Forelimb muscle (tissue), 1 donor: Measurements from ENCODE around the gene ANGPTL1. TPM values are rescaled to one million over a fixed set of nuclear protein-coding genes. Genes with fewer than 3 reads are reported as not detected.

Source experiments
- DNase-seq: peaks from one replicate; pipeline ENCODE4 v3.0.0-alpha.2; 2013; ENCODE audit warnings: low read depth
- polyA plus RNA-seq: library from polyadenylated mRNA; unstranded; fragments of 120-200 nt; gene quantifications from one replicate; pipeline ENCODE4 v1.2.1, GENCODE V29; 2013; ENCODE audit not compliant: insufficient read length

Gene ANGPTL1, protein sequence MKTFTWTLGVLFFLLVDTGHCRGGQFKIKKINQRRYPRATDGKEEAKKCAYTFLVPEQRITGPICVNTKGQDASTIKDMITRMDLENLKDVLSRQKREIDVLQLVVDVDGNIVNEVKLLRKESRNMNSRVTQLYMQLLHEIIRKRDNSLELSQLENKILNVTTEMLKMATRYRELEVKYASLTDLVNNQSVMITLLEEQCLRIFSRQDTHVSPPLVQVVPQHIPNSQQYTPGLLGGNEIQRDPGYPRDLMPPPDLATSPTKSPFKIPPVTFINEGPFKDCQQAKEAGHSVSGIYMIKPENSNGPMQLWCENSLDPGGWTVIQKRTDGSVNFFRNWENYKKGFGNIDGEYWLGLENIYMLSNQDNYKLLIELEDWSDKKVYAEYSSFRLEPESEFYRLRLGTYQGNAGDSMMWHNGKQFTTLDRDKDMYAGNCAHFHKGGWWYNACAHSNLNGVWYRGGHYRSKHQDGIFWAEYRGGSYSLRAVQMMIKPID
- 63.0 TPM for polyA plus RNA-seq

DNA sequence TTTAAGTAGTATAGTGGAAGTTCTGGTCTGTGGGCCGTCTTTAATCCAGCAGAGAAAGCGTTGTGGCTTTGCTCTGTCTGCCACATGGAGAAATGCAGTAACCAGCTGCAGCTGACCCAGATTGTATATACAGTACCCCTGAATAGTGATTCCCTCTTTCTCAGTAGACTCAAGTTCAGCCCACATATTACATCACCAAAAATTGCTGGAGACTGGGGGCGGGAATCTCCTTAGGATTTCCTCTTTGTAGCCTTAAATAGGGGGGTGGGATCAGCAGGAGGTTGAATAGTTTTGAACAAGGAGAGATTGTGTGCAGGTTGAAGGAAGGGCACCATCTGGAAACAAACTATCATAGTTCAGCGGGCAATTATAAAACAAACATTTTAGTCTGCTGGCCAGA, at the start of gene ANGPTL1:
TSS of gene ANGPTL1 (minus strand) at position 134 of the 400 bp plus-strand sequence. CDS start 5,301 bp downstream, outside the sequence.
- peak; percentile 77 for DNase-seq

DNA sequence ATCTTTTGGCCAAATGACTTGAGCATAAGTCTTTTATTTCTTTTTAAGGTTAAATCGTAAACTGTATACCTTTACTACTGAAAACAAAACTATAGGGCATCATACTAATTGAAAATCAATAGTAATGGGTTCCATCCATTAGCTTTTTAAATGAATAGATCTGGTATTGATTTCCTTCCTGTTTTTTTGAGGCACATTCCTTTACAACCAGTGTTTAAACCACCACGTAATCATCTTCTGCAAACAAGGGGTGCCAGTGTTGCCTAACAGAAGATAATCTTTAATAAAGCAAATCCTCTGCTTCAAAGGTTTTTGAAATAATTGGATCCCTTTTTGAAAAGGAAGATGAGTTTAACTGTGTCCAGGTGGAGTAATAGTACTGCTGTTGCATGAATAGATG, 48.7 kb upstream of the ANGPTL1 start:
- no peak for DNase-seq

DNA sequence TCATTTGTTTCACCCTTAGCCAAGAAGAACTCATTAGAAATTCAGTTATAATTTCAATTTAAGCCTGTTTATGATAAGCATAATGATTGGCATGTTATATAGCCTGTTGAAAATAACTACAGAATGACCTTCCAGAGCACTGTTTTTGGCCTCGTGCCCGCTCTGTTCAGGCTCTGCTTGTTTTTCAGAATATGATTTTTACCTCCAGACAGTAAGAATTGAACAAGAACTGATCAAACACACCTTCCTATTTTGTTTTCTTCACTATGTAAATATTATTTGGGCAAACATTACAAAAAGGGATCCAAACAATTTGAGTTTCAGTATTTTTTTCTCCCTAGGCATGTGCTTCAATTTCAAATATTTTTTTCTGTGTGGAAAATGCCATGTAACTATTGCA, 48.1 kb upstream of the ANGPTL1 start:
- no peak for DNase-seq

DNA sequence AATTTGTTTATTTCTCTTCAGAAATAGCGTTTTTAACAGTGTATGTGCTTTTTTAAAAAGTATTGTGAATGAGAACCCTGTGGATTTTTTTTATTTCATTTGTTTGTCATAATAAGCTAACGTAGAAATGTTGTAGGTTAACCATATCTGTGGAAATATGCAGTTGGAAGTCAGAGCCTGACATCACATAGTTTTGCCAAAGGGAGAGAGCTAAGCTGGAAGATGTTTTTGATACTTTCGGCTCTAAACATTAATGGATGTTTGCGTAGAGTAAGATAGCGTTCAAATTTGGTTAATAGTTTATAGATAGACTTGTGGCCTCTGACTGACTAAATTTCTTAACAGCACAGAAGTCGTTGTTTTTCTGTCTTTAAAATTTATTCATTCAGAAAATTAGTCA, 47.4 kb upstream of the ANGPTL1 start:
- no peak for DNase-seq

DNA sequence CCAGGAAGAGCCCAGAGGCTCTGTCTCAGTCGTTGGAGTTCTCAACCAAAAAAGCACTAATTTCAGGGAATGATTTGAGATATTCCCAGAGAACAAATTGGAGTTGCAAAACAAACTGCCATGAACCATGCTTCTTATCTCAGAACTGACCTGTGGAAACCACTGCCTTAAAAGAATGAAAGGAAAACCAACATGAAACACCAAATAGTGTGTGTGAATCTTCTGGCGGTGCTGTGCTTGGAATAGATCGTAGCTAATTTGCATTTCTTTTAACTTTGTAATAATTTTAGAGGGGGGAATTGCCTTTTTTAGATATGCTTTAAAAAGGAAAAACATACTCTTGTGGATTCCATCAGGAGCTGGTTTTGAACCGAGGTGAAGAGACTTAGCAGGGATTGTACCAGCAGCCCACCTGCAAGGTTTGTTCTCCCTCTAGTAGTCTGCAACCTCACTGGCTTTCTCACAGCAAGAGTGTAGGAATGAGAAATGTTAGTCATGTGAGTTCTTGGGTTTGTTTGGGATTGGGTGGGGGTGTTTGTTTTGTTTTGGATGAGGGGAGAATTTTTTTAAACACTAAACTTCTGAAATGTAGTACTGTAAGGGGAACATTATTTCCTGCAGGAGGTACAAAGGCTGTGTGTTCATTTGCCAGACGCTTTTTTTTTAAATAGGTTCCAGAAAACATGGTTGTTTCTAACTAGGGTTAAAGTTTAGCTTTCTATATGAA, 45.7 kb upstream of the ANGPTL1 start:
- DNase-seq = no peak

DNA sequence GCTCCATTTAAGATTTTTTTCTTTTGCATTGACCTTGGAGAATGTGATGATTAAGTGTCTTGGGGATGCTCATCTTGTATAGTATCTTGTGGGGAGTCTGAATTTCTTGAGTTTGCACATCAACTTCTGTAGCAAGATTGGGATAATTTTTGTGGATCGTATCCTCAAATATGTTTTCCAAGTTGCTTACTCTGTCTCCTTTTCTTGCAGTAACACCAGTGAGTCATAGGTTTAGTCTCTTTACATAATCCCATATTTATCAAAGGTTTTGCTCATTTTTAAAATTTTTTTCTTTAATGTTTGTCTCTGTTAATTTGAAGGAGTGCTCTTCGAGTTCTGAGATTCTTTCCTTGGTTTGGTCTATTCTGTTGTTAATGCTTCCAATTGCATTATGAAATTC, 41.7 kb upstream of the ANGPTL1 start:
- no peak for DNase-seq

DNA sequence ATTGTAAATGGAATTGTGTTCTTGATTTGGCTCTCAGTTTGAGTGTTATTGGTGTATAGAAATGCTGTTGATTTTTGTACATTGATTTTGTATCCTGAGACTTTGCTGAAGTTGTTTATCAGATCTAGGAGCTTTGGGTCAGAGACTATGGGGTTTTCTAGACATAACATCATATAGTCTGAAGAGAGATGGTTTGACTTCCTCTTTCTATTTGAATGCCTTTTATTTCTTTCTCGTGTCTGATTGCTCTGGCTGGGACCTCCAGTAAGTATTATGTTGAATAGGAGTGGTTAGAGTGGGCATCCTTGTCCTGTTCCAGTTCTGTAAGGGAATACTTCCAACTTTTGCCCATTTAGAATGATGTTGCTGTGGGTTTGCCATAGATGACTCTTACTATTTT, 39.1 kb upstream of the ANGPTL1 start:
- DNase-seq = no peak

DNA sequence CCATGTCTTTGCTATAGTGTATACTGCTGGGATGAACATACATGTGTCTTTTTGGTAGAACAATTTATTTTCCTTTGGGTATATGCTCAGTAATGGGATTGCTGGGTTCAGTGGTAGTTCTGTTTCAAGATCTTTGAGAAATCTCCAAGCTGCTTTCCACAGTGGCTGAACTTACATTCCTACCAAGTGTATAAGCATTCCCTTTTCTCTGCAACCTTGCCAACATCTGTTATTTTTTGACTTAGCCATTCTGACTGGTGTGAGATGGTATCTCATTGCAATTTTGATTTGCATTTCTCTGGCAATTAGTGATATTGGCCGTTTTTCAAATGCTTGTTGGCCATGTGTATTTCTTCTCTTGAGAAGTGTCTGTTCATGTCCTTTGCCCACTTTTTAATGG, 37.5 kb upstream of the ANGPTL1 start:
- no peak for DNase-seq

DNA sequence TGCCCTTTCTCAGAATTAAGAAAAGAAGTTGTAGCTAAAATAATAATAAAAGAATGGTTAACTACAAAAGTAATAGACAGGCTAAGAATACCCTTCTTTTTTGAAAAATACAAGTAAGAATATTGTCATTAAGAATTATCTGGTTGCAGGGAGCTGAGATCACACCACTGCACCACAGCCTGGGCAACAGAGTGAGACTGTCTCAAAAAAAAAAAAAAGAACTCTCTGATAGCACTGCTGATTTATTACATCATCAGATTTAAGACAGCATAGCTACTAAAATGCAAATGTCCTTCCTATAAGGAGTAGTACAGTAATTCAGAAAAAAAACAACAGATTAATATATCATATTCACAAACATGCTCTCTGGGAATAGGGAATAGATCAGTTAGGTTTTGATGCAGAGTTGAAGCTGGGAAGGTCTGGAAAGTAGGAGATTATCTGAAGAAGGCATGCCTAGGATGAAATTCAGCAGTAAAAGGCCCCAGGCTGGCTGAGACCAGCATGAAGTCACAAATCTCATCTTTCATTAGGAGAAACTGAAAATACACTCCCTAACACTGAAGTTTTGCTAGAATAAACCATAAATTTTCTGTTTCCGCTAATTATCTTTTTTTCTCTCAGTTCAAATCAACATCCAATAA, 30.7 kb upstream of the ANGPTL1 start:
- no peak for DNase-seq

DNA sequence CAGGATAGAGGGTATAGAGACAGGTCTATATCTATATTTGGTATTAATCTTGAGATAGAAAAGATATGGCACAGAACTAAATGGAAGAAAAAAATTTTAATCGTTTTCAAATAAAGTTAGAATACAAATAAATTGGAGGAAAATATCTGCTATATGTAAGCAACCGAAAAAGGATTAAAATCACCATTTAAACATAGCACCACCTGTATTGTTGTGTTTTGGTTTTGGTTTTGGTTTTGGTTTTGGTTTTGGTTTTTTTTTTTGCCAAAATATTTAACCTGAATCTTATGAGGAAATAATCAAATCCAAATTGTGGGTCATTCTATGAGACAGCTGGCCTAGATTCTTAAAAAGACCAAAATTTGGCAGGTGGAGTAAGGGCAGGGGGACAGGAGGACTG, 28.5 kb upstream of the ANGPTL1 start:
- DNase-seq = no peak

DNA sequence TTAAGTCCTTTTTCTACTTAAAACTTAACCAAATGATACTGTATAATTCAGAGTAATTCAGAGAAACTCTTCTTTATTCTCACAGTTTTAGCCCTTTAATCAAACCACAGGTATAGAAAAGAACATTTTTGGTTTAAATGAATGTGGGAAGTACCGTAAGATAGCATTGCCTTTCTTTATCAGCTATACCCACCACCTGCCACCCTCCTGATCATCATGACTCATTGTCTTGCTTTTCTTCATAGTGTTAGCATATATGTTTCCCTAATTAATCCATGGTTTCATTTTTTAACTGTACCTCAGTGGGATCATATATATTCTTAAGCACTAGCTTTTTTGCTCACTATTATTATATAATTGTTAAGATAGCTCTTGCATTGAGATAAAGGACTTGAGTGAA, 27.5 kb upstream of the ANGPTL1 start:
- no peak for DNase-seq

DNA sequence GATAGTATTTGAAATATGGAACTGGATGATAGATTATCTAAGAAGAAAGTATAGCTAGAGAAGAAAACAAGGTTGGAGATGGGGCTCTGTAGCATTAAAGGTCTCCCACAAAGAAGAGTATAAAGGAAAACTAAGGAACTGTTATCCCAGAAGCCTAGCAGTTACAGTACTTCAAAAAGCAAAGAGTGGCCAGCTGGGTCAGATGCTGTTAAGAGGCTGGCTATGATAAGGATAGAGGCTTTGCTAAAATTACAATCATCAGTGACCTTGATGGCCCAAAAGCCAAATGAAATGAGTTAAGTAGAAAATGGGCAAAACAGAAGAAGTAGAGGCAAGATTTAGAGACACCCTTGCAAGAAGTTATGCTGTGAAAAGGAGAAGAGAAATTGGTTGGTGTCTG, 25.1 kb upstream of the ANGPTL1 start:
- no peak for DNase-seq

DNA sequence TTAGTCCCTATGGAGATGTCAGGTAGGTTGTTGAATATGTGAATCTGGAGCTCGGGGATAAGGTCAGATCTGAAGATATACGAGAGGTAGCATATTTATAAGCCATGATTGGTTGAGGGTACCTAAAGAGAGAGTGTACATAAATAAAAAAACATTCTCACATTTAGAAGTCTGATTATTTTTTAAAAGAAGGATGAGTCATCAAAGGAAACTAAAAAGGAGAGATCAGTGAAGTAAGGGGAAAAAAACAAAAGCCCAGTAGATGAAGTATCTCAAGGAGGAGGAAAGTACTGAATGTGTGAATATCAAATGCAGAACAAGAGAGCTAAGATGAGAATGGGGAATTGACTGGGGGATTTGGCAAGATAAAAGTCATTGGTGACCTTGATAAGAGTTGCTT, 15.7 kb upstream of the ANGPTL1 start:
- no peak for DNase-seq

DNA sequence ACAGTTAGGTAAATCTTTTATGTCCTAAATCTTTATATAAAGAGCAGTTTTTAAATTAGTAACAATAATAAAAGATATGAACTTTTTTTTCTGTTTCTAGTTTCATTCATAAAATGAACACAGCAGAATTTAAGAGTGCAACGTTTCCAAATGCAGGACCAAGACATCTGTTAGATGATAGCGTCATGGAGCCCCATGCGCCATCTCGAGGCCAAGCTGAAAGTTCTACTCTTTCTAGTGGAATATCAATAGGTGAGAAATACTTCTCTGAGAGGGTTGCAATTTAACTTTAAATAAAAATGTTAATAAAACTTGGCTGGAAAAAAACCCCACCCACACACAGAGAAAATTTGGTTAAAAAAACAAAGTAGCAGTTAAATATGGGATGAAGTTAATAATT, 15.0 kb upstream of the ANGPTL1 start:
- DNase-seq = no peak

DNA sequence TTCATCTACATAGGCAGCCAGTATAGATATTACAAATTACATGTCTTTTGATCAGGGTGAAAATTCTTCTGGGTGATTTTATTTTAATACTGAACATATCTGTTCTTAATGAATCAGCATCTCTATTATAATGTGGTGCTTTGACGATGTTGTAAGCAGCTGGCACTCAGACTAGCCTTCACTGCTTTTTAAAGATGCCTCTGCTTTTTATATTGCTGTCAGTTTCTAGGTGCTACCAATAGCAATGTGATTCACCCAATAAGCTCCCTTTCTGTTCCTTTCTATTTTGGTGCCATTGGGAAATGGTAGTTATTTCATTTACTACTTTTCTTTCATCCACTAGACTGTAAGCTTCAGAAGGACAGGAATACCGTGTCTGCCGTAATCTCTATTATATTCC, 11.1 kb upstream of the ANGPTL1 start:
- DNase-seq = no peak

DNA sequence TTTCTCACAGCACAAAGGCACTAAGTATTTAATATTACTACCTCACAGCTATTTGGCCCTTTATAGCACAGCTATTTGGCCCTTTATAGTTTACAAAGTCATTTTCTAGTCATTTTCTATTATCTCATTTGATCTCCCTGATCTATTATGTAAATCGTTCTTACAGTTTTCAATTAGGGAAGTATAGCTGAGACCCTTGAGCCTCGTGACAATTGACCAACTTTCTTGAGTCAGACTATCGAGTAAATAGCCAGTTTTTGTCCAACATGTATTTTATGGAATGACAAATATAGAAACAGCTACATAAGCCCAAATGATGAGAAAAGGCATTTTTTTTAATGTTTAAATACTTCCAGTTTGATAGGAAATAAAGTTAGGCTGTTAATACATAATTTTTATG, 7.0 kb upstream of the ANGPTL1 start:
- DNase-seq = no peak

DNA sequence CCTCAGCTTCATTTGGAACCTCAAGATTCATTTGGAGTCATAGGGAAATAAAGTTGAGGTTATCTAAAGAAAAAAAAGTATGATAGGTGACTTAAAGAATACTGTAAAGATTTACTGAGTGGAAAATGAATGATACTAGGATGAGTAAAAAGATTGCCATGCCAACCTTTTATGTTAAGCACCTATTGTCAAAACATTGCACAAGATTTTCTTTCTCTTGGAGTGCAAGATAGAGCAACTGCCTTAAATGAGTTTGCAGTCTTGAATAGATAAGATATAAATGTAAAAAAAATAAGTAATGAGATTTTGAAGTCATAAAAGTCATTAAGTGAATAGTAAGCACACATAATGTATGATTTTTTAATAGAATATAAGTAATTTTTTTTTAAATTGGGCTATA, 5.1 kb upstream of the ANGPTL1 start:
- DNase-seq = no peak

DNA sequence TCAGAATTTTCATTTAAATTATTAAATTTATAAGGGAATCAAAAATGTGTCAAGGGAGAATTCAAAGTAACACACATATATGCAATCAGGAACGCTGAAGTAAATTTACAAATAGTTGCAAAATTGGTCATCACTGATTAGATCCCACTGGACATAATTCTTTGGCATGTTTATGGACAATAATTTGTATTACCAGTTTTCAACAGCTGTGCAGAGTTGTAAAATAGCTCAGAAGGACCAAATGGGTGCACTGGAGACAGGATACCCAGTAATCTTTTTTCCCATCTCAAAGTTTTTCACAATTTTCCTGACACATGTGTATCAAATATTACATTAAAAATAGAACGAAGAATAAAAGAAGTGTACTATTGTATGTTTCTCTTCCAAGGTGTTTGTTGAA, 4.1 kb upstream of the ANGPTL1 start:
- DNase-seq = no peak

DNA sequence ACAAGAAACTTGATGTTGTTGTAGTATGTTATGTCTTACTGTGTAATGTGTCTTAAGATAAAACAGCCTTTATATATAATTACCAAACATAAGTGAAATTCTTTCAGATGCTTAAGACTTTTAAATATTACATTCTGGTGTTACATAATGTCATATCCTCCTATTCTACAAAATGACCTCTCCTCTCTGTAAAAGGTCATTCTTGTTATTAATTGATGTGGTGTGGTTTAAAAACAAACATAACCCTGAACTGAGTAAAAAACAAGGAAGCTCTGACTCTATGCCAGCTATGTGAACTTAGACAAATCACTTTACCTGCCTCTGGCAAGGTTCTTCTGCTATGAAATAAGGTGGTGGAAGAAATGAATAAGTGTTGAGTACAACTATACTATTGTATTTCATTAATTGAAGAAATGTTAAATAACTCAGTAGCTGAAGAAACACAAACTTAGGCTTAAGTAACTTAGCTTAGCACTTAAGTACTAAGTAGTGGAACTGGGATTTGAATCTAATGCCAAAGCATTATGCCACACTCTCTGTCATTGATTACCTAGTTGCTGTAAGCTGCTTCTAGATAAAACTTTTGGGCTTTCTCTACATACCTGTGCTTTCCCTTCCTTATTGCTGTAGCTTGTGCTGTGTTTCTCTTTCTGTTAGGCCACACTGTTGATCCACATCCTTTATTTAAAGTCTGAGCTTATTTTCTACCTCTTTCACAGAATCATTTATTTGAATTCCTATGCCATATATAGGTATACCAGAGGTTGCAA, 859 bp upstream of the ANGPTL1 start:
- no peak for DNase-seq

DNA sequence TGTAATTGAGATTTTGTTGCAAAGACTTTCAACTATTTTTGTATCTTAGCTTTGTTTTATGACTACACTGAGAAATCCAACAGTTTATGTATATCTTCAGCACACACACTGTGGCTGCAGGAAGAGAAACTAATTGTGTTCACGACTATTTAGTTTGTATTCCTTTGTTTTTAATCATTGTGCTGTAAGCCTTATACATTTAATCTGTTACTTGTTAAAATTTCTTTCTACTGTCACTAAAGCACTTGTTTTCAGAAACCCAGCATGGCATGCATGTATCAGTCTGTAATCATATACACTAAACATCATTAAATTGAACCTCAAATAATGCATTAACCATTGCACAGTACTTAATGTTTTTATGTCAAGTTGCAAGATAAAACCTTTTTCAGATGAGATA, 656 bp downstream of the ANGPTL1 start:
- no peak for DNase-seq

DNA sequence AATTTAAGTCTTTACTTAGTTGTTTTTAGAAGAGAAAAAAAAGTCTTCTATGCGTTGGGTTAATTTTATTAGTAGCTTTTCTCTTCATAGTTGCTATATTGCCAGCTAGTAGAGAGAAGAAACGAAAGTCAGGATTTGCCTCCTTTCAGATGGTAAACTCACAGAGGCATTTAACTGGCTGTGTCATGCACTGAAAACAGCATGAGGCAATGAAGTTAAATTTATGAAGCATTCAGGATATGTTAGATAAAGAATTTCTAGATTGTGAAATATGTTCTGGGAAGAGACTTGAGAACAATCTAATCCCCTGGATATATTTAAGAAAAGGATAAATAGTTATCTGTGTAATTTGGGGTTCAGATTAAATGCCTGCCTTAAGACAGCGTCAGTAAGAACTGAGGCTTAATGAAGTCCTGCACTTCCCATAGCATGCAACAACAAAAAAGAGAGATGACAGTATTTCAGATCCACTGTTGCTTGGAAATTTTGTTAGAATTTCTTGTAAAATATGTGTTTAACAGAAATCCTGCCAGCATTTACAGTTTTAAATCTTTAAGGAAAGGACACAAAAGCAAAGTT, 1.7 kb downstream of the ANGPTL1 start:
- no peak for DNase-seq

DNA sequence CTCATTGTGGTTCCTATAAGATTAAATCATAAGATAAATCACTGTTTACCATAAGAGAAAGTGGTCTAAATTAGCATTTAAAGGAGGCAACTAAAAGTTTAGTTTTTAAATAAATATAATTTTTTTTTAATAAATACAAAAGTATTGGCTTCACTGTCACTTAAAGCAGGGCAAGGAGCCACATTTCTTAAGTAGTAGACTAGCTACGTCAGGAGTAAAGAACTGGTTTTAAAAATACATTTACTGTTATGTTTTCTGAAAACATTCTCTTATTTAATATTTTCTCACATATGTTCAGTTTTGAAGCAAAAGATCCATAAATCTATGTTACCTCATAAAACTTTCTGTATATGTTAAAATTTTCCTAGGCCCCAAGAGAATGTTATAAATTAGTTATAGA, 2.2 kb downstream of the ANGPTL1 start:
- no peak for DNase-seq
